Upper lobe of left lung (tissue), 6 donors: ENCODE data around the gene SAMD8. TPM values are rescaled to one million over a fixed set of nuclear protein-coding genes. Genes with fewer than 3 reads are reported as not detected.

Source experiments
- ATAC-seq, 2 donors: fragments of 200-7000 bp; cut with Tn5 transposase; one replicate each; pipeline ENCODE4 v1.9.1; 2022; ENCODE audit warnings: mild to moderate bottlenecking in 2 of 2, moderate library complexity in 2 of 2; ENCODE audit not compliant: low FRiP score in 2 of 2
- DNase-seq, 2 donors: peaks; one replicate each; pipeline ENCODE4 v3.0.0-alpha.2; 2019 to 2020
- H3K27ac ChIP-seq, 4 donors: fragments of 200-600 bp; sonication (generic); one replicate each; pipeline ENCODE4 v1.5.1; 2016 to 2019
- H3K27me3 ChIP-seq, 4 donors: fragments of 200-600 bp; sonication (generic); one replicate each; pipeline ENCODE4 v1.5.1; 2017 to 2019
- H3K36me3 ChIP-seq, 4 donors: fragments of 200-600 bp; sonication (generic); one replicate each; pipeline ENCODE4 v1.5.1; 2016 to 2019
- H3K4me1 ChIP-seq, 4 donors: fragments of 200-600 bp; sonication (generic); one replicate each; pipeline ENCODE4 v1.5.1; 2018 to 2019
- H3K4me3 ChIP-seq, 4 donors: fragments of 200-600 bp; sonication (generic); one replicate each; pipeline ENCODE4 v1.5.1; 2017 to 2019; ENCODE audit warnings: mild to moderate bottlenecking in 2 of 4, moderate library complexity in 1 of 4
- H3K9me3 ChIP-seq, 4 donors: fragments of 200-600 bp; sonication (generic); one replicate each; pipeline ENCODE4 v1.5.1; 2018 to 2019
- EP300 ChIP-seq, 4 donors: sonication (generic); formaldehyde crosslinking; IDR thresholded peaks; one replicate each; pipeline ENCODE4 v1.5.1; 2017; ENCODE audit warnings: antibody characterized with exemption in 4 of 4, control low read depth in 2 of 4
- POLR2A ChIP-seq, 4 donors: fragments of 450-650 bp; IDR thresholded peaks; one replicate each; pipeline ENCODE4 v1.5.1; 2016 to 2017; ENCODE audit warnings: antibody characterized with exemption in 4 of 4, mild to moderate bottlenecking in 2 of 4
- POLR2AphosphoS5 ChIP-seq, 2 donors: sonication (generic); formaldehyde crosslinking; IDR thresholded peaks; one replicate each; pipeline ENCODE4 v1.5.1; 2017; ENCODE audit warnings: antibody characterized with exemption in 2 of 2
- WGBS, 2 donors: methylation state at CpG; one replicate each; pipeline ENCODE4 v1.1.5; 2017 to 2018; 5-methylcytosine and 5-hydroxymethylcytosine counted together
- total RNA-seq, 6 donors: library from RNA; depleted of rRNA in 4 of 6; stranded (reverse); fragments of >200 nt in 4 of 6; gene quantifications; one replicate each; pipeline versions ENCODE4 v1.1.0 to v1.2.1, GENCODE V29; 2016 to 2021
- TF ChIP-seq, protein P1 (sequence below), 6 experiments: fragments of 450-650 bp in 4 of 6; fragments of 200-600 bp in 2 of 6; sonication (generic) in 2 of 6; IDR thresholded peaks; one replicate each; pipeline ENCODE4 v1.5.1; 2016 to 2019; ENCODE audit warnings: antibody characterized with exemption in 6 of 6
- donor health status: DM: no; HTN: no; CAD: no; lungs with moderate emphysema.
- donor health status: DM: no; HTN: yes; CAD: no; lungs with severe emphysema.

Gene SAMD8
- total RNA-seq, 6 donors from 2014 or later, result 8.4 to 36.2 (median 18.0) TPM

DNA sequence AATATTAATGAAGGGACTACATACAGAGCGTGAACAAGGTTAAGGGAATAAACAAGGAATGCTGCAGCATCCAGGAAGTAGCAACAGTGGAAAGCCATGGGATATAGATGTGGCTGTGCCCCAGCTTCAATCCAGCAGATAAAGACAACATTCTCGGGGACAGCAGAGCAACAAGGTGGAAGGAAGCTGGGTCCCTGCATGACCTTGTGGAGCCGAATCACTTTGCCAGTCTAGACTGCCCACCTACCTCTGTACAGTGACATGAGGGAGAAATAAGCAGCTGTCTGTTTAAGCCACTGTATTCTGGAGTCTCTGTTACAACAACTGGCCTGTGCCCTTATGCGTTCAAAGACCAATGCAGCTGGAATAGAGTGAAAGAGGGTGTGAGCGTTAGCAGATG, 30.1 kb upstream of the SAMD8 start:
- H3K36me3 ChIP-seq, result no peaks in the 10 kb centered on the region
- peaks cover 0 to 3% (median 0%) of the 10 kb centered on the region in 4 donors for H3K9me3 ChIP-seq
- ATAC-seq (no peak), DNase-seq (no peak)
- no peak overlapping the region for H3K27ac ChIP-seq
- H3K4me1 ChIP-seq, result no peaks in the 10 kb centered on the region
- H3K27me3 ChIP-seq, result no peaks in the 10 kb centered on the region
- H3K4me3 ChIP-seq, result no peak overlapping the region
- WGBS, 2 donors, result 95 to 98% methylated on average over 5 of the region's 5 CpGs
- TF ChIP-seq EP300 (IDR thresholded peaks at IDR 0.05) (no peak), POLR2AphosphoS5 (IDR thresholded peaks at IDR 0.05) (no peak), POLR2A (IDR thresholded peaks at IDR 0.05) (no peak)
- TF ChIP-seq, protein P1, sequence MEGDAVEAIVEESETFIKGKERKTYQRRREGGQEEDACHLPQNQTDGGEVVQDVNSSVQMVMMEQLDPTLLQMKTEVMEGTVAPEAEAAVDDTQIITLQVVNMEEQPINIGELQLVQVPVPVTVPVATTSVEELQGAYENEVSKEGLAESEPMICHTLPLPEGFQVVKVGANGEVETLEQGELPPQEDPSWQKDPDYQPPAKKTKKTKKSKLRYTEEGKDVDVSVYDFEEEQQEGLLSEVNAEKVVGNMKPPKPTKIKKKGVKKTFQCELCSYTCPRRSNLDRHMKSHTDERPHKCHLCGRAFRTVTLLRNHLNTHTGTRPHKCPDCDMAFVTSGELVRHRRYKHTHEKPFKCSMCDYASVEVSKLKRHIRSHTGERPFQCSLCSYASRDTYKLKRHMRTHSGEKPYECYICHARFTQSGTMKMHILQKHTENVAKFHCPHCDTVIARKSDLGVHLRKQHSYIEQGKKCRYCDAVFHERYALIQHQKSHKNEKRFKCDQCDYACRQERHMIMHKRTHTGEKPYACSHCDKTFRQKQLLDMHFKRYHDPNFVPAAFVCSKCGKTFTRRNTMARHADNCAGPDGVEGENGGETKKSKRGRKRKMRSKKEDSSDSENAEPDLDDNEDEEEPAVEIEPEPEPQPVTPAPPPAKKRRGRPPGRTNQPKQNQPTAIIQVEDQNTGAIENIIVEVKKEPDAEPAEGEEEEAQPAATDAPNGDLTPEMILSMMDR (IDR thresholded peaks at IDR 0.05), result no peak

DNA sequence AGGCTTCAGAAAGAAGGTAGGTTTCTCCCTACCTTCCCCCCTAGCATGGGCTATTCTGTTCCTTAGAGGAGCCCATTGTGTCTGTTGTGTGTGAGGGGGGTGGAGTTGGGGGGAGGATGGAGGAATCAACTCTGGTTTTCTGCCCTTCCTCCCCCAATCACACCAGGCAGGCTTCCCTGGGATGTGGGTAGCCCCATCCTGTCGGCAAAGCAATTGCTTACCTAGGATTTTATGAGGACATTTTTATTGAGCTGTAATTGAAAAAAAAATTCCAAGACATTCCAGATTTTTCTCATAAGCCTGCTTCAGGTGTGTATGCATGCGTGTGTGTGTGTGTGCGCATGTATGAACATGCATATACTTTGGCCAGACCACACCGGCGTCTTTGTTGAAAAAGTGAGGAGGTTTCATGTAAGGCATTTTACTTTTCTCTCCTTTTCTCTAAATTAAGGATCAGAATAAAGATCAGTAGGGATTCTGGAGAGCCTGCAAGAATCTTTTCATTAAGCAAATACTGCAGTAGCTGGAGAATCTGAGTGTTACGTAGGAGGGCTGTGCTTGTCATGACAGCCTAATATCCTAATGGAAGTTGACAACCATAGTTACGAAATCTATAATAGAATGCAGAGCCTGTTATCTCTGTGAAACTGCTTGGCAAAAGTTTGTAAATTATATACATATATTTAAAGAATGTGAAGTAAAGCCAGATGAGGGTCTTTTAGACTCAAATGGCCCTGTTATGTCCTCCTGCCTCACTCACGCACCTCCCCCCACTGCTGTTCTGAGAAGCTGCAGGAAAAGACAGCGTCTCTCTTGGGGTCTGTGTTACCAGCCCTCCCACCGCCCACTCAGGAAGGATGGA, 27.3 kb upstream of the SAMD8 start:
- 78 to 88% methylated on average over 10 of the region's 10 CpGs for WGBS, 2 donors
- H3K4me1 ChIP-seq, result no peaks in the 10 kb centered on the region
- H3K9me3 ChIP-seq, result peaks cover 0 to 3% (median 0%) of the 10 kb centered on the region in 4 donors
- no peak for DNase-seq
- no peaks in the 10 kb centered on the region for H3K36me3 ChIP-seq
- ATAC-seq, result no peak
- TF ChIP-seq POLR2A (IDR thresholded peaks at IDR 0.05) (no peak), POLR2AphosphoS5 (IDR thresholded peaks at IDR 0.05) (no peak)
- no peak overlapping the region for H3K4me3 ChIP-seq
- H3K27me3 ChIP-seq, result no peaks in the 10 kb centered on the region
- no peak overlapping the region for H3K27ac ChIP-seq

DNA sequence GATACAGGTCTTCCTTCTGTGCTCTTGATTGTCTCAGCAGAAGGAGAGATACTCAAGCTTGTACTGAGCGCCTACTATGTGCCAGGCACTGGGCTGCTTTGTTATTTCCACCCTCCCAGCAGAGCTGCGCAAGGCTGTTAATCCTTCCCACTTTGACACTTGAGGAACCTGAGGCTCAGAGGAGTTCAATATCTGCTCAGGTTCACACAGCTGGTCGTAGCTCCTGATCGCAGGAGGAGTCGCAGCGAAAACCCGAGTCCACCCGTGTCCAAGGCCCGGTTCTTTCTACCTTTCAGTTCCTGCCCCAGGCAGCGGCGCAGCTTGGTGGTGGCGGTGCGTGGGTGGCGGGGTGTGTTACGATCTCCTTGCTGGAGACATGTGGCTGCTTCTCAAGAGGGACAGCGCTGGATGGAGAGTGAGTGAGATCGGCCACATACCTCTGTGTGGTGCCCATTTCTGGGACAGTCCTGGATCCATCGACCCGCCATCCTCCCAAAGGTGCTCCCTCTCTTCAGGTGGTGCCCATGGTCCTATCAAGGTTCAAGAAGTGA, 26.5 kb upstream of the SAMD8 start:
- Histone ChIP-seq H3K9me3 (peaks cover 0 to 3% (median 0%) of the 10 kb centered on the region in 4 donors), H3K27ac (no peak overlapping the region), H3K4me1 (no peaks in the 10 kb centered on the region), H3K36me3 (no peaks in the 10 kb centered on the region), H3K27me3 (no peaks in the 10 kb centered on the region), H3K4me3 (no peak overlapping the region)
- WGBS, 2 donors, result 89 to 96% methylated on average over 17 to 19 of the region's 19 CpGs
- DNase-seq (peak in 1 of 2 donors; percentile 57), ATAC-seq (no peak)
- TF ChIP-seq EP300 (IDR thresholded peaks at IDR 0.05) (no peak), POLR2AphosphoS5 (IDR thresholded peaks at IDR 0.05) (no peak), POLR2A (IDR thresholded peaks at IDR 0.05) (no peak)
- TF ChIP-seq, protein P1 (IDR thresholded peaks at IDR 0.05), result no peak

DNA sequence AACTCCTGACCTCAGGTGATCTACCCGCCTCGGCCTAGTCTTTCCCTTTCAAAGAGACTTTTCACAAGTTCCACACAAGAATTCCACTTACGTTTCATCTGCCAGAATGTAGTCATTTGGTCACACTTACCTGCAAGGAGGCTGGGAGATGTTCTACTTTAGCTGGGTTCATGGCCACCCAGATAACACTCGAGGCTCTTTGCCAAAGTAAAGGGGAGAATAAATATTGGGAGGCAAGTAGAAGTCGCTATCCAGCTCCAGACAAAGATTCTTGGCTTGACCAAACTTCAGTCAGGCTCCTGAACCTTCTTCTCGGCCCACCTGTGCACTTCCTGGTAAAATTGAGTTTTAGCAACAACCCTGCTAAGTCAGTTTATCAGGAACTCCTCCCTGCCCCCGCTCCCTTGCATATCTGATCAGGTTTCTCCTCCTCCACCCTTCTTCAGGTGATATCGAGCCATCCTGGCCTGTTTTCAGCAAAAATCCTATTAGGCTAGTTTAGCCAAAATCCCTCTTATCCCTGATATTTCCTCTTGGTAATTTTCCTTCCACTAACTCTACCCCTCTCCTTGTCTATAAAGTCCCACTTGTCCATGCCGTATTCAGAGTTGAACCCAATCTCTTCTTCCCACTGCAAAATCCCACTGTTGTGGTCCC, 25.1 kb upstream of the SAMD8 start:
- Histone ChIP-seq H3K36me3 (no peaks in the 10 kb centered on the region), H3K4me3 (no peak overlapping the region), H3K9me3 (peaks cover 0 to 1% (median 0%) of the 10 kb centered on the region in 4 donors), H3K27me3 (no peaks in the 10 kb centered on the region), H3K4me1 (no peaks in the 10 kb centered on the region), H3K27ac (no peak overlapping the region)
- 88 to 97% methylated on average over 9 of the region's 9 CpGs for WGBS, 2 donors
- TF ChIP-seq EP300 (IDR thresholded peaks at IDR 0.05) (no peak), POLR2A (IDR thresholded peaks at IDR 0.05) (no peak), POLR2AphosphoS5 (IDR thresholded peaks at IDR 0.05) (no peak)
- TF ChIP-seq, protein P1 (IDR thresholded peaks at IDR 0.05), result no peak
- ATAC-seq (no peak), DNase-seq (no peak)

DNA sequence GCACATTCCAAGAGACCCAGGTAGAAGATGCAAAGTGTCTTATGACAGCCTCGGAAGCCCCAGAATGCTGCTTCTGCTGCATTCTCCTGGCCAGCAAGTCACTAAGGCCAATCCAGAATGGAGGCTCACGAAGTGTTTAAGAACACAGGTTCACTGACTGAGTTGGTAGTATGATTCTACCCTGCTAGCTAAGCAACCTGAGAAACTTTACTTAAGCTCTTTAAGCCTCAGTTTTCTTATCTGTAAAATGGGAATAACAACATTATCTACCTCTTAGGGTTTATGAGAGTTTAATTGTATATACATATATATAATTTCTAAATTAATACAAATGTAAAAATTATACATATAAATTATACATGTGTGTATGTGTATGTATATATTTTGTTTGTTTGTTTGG, 22.8 kb upstream of the SAMD8 start:
- H3K36me3 ChIP-seq, result no peaks in the 10 kb centered on the region
- no peaks in the 10 kb centered on the region for H3K9me3 ChIP-seq
- H3K4me1 ChIP-seq, result no peaks in the 10 kb centered on the region
- no peak overlapping the region for H3K27ac ChIP-seq
- no peaks in the 10 kb centered on the region for H3K27me3 ChIP-seq
- WGBS, 2 donors, result 94 to 98% methylated on average over 2 of the region's 2 CpGs
- no peak for ATAC-seq
- DNase-seq, result no peak
- H3K4me3 ChIP-seq, result no peak overlapping the region
- no peak for TF ChIP-seq EP300 (IDR thresholded peaks at IDR 0.05)
- no peak for TF ChIP-seq POLR2A (IDR thresholded peaks at IDR 0.05)
- TF ChIP-seq, protein P1 (IDR thresholded peaks at IDR 0.05), result no peak
- no peak for TF ChIP-seq POLR2AphosphoS5 (IDR thresholded peaks at IDR 0.05)
